LoVo (cell line): ENCODE measurements around the gene TDO2.
"Not testable (repeated sequence)": the region's sequence is repeated elsewhere in the genome, so short reads cannot be mapped to it uniquely, and the experiment has no call there.

ENCODE experiments used
- DNase-seq: peaks from one replicate; pipeline ENCODE4 v3.0.0-alpha.2; 2016; ENCODE audit warnings: low spot score

The TDO2 gene

GRCh38 chr4:155907556-155907955 lies 4.1 kb downstream of the TDO2 start:
- DNase-seq: no peak

DNA sequence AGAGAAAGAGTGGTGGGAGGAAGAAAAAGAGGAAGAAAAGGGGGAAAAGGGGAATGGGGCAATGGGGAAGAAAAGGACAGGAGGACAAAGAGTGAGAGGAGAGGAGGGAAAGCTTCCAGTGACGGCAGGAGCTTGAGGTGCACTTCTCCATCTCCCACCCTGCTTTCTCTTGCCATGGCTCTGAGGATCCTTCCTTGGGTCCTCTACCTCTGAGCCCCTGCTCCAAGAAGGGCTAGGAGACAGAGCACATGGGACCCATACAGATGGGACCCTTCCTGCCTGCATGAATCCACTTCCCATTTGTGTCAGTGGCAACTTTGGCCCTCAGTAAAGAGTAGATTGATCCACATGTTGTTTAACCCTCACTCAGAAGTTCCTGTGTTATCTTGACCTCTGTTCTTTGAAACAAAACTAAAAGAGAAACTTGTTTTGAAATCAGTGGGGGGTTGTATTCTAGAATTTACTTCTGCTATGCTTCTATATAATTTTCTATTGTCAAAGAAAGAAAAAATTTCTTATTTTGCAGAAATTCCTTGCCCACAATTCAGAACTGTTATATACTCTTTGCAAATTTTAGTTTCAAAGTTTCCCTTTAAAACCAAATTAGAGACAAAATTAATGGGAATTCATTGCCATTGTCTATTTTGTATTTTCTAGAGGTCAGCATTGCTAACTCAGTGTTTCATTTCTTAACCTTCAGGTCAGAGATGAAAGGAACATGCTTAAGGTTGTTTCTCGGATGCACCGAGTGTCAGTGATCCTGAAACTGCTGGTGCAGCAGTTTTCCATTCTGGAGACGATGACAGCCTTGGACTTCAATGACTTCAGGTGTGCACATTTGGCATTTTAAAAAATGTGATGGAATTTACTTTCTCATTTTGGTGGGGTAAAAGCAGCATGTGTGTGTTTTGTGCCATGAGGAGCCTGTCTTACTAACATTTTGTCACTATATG lies 5.0 kb downstream of the TDO2 start:
- DNase-seq: no peak

DNA sequence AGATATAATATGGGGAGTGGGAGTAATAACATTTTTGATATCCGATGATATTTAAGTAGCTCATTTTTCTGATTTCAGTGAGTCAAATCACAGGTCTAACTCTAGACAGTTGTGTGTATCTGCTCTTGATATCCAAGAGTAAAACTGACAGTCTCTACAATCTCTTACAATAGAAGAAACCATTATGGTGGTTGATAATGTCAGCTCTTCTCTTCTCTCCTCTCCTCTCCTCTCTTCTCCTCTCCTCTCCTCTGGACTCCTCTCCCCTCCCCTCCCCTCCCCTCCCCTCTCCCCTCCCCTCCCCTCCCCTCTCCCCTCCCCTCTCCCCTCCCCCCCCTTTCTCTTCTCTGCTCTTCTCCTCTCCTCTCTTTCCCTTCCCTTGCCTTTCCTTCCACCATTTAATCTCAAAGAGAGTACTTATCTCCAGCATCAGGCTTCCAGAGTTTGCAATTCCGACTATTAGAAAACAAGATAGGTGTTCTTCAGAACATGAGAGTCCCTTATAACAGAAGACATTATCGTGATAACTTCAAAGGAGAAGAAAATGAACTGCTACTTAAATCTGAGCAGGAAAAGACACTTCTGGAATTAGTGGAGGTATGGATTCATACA lies 6.2 kb downstream of the TDO2 start:
- DNase-seq: no peak

DNA sequence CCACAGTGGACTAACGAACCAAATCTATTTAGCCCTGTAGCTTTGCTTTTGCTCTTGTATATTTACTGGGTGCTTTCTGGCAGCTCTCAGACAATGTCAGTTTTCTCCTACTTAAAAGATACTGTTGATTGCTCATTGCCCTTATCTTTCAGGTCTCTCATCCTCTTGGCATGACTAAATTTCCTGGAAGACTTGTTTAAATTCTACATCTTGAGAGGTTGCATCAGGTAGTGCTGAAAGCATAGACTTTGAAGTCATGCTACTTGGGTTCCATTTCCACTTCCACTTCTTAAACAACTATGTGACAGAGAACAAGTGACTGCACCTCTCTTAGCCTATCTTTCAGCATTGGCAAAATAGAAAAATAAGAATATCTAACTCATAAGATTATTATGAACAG lies 8.4 kb downstream of the TDO2 start:
- no peak for DNase-seq

- peak; percentile 40 for DNase-seq
Observed at GRCh38 chr4:155914782-155915181, 11.3 kb downstream of the TDO2 start.

DNA sequence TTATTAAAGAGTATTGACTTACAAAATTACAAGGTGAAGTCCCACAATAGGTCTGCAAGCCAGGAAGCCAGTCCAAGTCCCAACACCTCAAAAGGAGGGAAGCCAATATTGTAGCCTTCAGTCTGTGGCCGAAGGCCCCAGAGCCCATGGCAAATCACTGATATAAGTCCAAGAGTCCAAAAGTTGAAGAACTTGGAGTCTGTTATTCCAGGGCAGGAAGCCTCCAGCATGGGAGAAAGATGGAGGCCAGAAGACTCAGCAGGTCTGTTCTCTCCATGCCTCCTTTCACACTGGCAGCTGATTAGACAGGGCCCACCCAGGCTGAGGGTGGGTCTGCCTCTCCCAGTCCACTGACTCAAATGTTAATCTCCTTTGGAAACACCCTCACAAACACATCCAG lies 18.1 kb downstream of the TDO2 start:
- no peak for DNase-seq

DNA sequence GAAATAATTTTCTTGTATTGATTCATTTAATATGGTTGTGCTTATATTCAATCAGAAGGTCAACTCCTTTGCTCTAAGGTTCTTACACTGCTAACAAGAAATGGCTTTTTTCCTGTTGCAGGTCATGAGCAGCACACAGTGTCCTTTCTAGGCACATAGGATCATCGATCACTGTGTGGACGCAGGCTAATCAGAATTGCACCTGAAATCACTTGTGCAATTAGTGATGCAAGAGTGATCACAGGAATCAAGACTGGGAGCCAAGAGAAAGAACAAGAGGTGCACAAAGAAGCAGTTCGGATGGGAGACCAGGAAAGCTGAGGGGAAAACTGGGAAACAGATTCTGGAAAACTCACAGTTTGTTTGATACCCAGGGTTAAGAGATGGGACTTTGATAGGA lies 21.1 kb downstream of the TDO2 start:
- no peak for DNase-seq

DNA sequence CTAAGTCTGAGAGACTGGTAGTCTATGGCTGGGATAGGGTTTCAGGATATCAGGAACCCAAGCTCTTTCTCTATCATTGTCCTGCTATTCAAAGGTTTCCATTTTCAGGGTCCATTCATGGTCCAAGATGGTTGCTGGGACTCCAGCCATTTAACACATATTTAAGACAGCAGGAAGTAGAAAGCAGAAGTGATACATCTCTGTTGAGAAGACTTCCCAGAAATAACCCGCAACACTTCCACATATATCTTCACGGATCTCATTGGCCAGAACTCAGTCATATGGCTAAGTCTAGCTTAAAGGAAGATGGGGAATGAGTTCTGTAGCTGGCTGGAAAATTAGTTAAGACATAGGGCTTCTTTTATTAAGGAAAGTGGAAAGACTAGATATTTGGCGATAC lies 26.3 kb downstream of the TDO2 start:
- DNase-seq: no peak

DNA sequence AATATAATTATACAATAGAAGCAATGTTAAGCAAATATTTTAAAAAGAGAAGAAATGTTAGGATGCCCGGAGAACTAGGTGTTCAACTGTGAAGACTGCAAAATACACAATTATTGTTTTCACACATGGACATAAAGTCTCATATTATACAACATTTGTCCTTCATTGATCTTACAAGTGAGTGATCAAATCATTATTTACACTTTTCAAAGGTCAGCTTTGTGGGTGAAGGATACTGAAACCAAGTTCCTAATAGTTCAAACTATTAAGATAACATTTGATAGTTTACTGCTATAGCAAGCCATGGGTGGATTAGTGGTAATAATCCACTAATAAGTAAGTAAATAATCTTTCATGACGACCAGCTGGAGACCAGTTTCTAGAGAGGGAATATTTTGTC lies 26.8 kb downstream of the TDO2 start:
- no peak for DNase-seq

DNA sequence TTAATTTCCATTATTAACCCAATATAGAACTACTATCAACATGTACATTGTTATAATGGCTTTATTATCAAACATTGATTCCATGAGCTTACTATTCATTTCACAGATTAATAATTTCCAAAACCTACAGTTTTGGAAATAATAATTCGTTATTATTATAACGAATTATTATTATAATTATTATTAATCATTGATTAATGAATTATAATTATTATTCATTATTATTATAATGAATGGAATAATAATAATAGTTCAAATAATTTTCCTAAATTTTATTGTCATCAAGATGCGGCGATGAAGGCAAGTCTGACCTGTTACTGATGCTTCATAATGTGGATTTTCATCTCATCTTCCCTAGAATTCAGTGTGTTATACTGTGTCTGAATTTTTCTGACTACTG lies 28.1 kb downstream of the TDO2 start:
- no peak for DNase-seq

DNA sequence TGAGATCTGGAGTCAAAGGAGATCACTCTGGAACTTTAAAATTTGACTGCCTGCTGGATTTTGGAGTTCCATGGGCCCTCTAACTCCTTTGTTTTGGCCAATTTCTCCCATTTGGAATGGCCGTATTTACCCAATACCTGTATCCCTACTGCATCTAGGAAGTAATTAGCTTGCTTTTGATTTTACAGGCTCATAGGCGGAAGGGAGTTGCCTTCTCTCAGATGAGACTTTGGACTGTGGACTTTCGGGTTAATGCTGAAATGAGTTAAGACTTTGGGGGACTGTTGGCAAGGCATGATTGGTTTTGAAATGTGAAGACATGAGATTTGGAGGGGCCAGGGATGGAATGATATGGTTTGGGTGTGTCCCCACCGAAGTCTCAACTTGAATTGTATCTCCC lies 31.1 kb downstream of the TDO2 start:
- not testable (repeated sequence) for DNase-seq

- no peak for DNase-seq
Observed at GRCh38 chr4:155935389-155935986, 32.0 kb downstream of the TDO2 start.

DNA sequence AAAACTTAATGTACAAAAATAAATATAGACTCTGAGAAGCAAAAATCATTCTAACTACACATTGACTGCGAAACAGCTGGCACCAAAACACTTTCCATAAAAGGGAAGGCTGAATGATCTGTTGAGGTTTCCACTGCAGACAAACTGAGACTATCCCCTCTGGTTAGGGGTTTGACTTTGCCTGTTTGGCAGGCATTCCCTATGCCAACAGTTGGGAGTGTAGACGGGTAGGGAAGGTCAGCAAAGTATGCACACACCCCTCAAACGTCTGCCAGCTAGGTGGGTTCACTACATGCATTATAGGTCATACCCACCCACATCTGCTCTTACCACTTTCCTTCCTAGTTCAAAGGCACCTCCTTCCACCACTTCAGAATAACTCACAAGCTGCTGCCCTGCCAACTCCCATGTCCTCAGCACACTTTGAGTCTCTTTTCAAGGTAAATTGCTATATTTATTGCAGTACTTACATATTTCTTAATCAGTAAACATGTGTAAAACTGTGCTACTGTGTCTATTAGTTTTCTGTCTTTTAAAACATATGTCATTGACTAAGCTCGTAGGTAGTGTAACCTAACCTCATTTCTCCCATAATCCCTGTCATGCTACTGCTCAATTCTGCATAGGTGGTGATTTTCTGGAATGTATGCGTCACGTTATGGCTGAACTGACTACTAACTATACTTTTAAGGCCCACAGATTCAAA lies 37.7 kb downstream of the TDO2 start:
- DNase-seq: no peak

- DNase-seq: no peak
Observed at GRCh38 chr4:155941820-155942219, 38.3 kb downstream of the TDO2 start.

DNA sequence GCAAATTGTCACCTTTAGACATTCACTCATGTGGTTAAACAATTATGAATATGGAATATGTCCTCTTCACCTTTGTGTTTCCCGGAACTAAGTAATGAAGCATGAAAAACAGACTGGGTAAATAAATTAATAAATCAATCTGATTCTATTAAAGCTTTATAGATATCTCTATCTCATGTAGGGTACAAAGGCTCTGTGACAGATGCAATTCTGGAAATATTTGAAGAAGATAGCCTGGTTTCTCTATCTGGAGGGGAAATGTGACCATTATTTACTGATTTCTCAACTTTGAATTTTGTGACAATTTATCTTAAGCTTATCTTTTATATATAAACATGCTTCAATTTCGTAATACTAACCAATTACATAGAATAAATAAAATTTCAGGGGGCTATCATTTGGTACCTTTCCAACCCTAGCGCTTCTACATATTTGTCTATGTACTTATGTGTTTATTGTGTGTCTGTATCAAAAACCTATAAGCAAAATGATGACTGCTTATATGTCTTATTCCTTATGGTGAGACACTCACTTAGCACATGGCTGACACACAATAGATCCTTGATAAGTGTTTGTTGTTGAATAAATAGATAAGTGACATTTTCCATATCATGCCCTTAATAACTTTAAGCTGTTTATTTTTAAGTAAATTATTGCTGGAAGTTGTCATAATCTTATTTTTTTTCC lies 40.3 kb downstream of the TDO2 start:
- DNase-seq: no peak

DNA sequence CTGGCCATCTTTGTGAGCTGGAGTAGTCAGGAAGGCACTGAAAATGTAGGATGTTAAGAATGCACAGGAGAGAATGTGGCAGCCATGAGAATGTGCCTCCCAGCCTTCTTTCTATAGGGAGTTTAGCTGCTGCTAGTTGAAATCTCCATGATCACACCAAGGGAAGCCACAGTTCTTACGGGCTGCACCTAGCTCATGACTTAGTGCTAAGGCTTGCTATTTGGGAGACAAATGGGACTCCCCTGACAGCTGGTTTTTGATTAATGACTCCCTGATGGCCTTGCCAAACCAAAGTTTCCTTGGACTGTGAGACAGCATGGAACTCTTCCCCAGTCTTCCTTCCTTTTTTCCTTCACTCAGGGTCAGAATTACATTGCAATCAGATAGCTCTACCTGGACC lies 41.0 kb downstream of the TDO2 start:
- no peak for DNase-seq

DNA sequence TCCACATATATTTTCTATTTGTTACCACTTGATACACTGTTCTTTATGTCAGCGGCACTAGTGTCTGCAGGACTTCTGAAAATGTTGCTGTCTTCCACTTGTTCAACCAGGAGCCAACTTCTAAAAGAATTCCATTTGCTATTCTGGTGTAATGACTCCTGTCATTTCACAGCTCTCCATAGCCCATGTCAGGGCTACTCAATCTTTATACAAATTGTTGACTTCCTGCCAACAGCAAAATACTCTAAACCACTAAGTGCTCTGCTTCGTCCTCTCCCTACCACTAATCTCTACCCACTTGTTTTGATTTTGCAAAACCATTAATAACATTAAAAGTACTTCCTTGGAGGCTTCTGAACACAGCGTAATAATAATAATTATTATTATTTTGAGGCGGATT lies 43.0 kb downstream of the TDO2 start:
- DNase-seq: no peak

DNA sequence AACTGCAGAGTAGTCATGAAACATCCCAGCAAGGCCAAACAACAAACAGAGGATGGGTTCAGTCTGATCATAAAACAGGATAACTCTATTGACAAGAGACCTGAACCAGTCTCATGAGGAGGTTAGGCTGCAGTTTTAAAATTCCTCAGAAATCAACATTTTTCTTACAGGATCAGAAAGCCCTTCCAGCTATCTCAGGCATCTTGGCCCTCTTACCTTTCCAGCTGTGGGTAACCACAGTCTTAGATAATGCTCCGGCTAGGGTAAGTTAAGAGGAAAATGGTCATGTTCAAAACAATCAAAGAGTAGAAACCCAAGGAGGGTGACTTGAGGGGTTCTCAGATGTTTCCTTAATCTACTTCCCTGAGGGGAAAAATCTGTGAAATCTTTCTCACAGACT lies 45.0 kb downstream of the TDO2 start:
- DNase-seq: no peak

DNA sequence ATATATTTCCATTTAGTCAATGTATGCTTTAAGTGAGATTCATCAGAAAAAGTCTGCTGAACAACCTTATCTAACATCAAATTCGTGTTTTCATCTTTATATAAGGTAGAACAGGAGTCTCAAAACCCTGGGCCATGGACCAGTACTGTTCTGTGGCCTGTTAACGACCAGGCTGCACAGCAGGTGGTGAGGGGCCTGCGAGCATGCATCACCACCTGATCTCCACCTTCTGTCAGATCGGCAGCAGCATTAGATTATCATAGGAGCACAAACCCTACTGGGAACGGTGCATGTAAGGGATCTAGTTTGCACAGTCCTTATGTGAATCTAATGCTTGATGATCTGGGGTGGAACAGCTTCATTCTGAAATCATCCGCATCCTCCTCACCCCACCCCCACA lies 47.0 kb downstream of the TDO2 start:
- no peak for DNase-seq

DNA sequence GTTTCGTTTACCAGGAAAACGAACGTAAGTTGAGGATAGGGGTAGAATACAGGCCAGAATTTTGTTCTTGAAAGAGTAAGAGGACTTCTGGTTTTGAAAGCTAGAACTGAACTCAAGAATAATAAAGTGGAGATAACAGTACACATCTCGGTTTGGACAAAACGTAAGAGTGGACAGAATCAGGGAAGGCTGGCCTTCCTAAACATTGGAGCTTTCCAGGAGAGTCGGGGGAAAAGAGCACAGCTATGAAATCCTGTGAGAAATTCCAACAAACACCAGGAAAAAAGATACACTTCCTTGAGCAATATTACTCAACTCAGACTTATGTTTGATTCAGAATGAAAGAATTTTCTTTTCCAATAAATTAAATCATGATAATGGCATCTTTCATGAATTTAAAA lies 49.0 kb downstream of the TDO2 start:
- no peak for DNase-seq

DNA sequence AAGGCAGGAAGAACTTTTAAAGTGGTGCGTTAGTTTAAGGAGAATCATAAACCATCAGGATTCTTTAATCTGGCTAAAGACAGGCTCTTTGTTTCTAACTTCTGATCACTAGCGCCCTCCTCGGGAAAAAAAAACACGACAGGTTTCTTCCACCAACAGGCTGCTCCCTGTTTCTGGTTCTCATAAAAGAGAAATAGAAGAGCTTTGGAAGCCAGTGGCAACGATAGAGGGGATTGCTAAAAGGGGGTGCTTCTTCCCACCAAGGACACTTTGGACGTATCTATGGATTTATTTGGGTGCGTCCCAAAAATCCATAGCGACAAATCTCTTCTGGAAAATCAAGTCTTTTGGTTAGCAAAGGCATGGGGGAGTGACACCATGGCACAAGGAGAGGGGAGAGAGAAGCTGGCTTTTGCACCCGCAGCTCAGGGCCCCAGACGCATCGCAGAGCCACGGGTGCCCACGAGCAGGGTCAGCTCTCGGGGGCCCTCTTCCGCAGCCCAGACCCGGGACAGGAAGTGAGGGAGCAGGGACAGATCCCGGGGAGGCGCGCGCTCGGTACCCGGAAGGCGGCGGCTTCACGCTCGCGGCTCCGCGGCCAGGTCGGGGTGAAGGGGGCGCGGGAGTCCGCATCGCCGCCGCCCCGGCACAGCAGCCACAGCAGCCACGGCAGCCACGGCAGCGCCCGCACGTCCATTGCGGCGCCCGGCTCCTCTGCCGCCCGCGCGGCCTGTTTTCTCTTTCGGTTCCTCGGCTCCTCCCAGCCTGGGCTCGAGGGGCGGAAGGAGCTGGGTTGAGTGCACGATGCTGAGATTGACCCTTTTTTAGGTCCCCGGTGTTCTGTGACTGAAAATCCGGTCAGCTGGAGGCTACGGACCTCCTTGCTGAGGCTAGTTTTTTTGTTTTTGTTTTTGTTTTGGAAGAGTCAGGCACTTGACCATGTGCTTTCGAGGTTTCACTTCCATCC lies 49.9 kb downstream of the TDO2 start, which contains the start of gene CTSO:
Gene CTSO (minus strand): TSS at position 716 of the 967 bp plus-strand sequence. CDS start 19 bp downstream, at position 697.
- peak; percentile 73 for DNase-seq
